Mucosa of stomach (tissue), 1 donor: Measurements from ENCODE around the gene DHX57.
"Not testable (repeated sequence)": the region's sequence is repeated elsewhere in the genome, so short reads cannot be mapped to it uniquely, and the experiment has no call there.

Experiments used
- H3K27me3 ChIP-seq: one replicate; pipeline ENCODE4 v1.7.0; 2013; ENCODE audit warnings: mild to moderate bottlenecking, low read length; ENCODE audit not compliant: control insufficient read depth, insufficient read depth
- H3K36me3 ChIP-seq: one replicate; pipeline ENCODE4 v1.7.0; 2013; ENCODE audit warnings: low read length; ENCODE audit not compliant: control insufficient read depth, insufficient read depth
- H3K4me1 ChIP-seq: one replicate; pipeline ENCODE4 v1.7.0; 2013; ENCODE audit warnings: mild to moderate bottlenecking, low read length; ENCODE audit not compliant: control insufficient read depth, insufficient read depth
- H3K4me3 ChIP-seq: one replicate; pipeline ENCODE4 v1.7.0; 2013; ENCODE audit warnings: low read length
- H3K9ac ChIP-seq: one replicate; pipeline ENCODE4 v1.7.0; 2013; ENCODE audit warnings: mild to moderate bottlenecking, low read length, moderate library complexity
- H3K9me3 ChIP-seq: one replicate; pipeline ENCODE4 v1.7.0; 2013; ENCODE audit warnings: mild to moderate bottlenecking, low read length, moderate library complexity; ENCODE audit not compliant: control insufficient read depth
- donor health status: Pancreatic carcinoma.

DHX57 gene

GRCh38 chr2:38763228-38763627 lies 112.5 kb downstream of the DHX57 start:
- no peaks in the 10 kb centered on the region for H3K9me3 ChIP-seq
- no peaks in the 10 kb centered on the region for H3K27me3 ChIP-seq
- no peaks in the 10 kb centered on the region for H3K36me3 ChIP-seq
- H3K4me1 ChIP-seq, result no peaks in the 10 kb centered on the region
- H3K9ac ChIP-seq, result no peak overlapping the region
- no peak overlapping the region for H3K4me3 ChIP-seq

DNA sequence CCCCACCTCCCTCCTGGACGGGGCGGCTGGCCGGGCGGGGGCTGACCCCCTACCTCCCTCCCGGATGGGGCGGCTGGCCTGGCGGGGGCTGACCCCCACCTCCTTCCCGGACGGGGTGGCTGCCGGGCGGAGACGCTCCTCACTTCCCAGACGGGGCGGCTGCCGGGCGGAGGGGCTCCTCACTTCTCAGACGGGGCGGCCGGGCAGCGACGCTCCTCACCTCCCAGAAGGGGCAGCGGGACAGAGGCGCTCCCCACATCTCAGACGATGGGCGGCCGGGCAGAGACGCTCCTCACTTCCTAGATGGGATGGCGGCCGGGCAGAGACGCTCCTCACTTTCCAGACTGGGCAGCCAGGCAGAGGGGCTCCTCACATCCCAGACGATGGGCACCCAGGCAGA lies 119.8 kb downstream of the DHX57 start:
- H3K4me1 ChIP-seq, H3K9me3 ChIP-seq, H3K9ac ChIP-seq, H3K4me3 ChIP-seq, H3K27me3 ChIP-seq, H3K36me3 ChIP-seq: not testable (repeated sequence)

- no peaks in the 10 kb centered on the region for H3K36me3 ChIP-seq
- H3K9me3 ChIP-seq, result no peaks in the 10 kb centered on the region
- peak overlapping the region; percentile 45 for H3K9ac ChIP-seq
- no peaks in the 10 kb centered on the region for H3K27me3 ChIP-seq
- peaks cover 5% of the 10 kb centered on the region for H3K4me1 ChIP-seq
- H3K4me3 ChIP-seq, result no peak overlapping the region
Measured at GRCh38 chr2:38754506-38754905, 121.2 kb downstream of the DHX57 start.

DNA sequence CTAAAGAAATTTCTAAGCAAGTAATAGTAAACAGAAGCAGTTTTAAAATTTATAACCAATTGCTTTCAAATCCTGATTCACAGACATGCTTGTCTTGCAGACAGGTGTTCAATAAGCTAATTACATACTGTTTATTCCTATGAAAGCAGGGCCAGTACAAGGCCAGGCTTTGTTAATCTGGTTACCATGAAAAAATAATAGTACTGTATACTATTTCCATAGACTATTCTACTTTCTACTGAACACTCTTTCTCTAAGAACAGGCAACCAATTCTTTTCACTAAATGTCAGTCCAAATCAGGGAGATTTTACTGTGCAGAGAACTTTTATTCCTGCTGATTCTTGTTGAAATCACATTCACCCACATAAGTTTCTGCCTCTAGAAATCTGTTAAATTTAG lies 121.7 kb downstream of the DHX57 start:
- Histone ChIP-seq H3K4me3 (no peak overlapping the region), H3K9ac (peak overlapping the region; percentile 45), H3K4me1 (peaks cover 5% of the 10 kb centered on the region), H3K9me3 (no peaks in the 10 kb centered on the region), H3K36me3 (no peaks in the 10 kb centered on the region), H3K27me3 (no peaks in the 10 kb centered on the region)

- Histone ChIP-seq H3K27me3 (no peaks in the 10 kb centered on the region), H3K4me1 (peaks cover 14% of the 10 kb centered on the region), H3K9me3 (no peaks in the 10 kb centered on the region), H3K36me3 (peaks cover 12% of the 10 kb centered on the region), H3K4me3 (peak overlapping the region; percentile 99), H3K9ac (peak overlapping the region; percentile 100)
Measured at GRCh38 chr2:38751596-38752410, 123.9 kb downstream of the DHX57 start.

GRCh38 chr2:38750891-38751595 lies 124.7 kb downstream of the DHX57 start, which contains the start of gene SRSF7:
Gene SRSF7 (minus strand): TSS chr2:38751361. CDS start chr2:38751256, 105 bp downstream.
- peak within 1 kb of the TSS; percentile 99 for H3K4me3 ChIP-seq
- H3K4me1 ChIP-seq, result peaks cover 16% of the 10 kb centered on the region
- no peaks in the 10 kb centered on the region for H3K27me3 ChIP-seq
- no peaks in the 10 kb centered on the region for H3K9me3 ChIP-seq
- H3K9ac ChIP-seq, result peak within 1 kb of the TSS; percentile 100
- H3K36me3 ChIP-seq, result peaks cover 12% of the 10 kb centered on the region

DNA sequence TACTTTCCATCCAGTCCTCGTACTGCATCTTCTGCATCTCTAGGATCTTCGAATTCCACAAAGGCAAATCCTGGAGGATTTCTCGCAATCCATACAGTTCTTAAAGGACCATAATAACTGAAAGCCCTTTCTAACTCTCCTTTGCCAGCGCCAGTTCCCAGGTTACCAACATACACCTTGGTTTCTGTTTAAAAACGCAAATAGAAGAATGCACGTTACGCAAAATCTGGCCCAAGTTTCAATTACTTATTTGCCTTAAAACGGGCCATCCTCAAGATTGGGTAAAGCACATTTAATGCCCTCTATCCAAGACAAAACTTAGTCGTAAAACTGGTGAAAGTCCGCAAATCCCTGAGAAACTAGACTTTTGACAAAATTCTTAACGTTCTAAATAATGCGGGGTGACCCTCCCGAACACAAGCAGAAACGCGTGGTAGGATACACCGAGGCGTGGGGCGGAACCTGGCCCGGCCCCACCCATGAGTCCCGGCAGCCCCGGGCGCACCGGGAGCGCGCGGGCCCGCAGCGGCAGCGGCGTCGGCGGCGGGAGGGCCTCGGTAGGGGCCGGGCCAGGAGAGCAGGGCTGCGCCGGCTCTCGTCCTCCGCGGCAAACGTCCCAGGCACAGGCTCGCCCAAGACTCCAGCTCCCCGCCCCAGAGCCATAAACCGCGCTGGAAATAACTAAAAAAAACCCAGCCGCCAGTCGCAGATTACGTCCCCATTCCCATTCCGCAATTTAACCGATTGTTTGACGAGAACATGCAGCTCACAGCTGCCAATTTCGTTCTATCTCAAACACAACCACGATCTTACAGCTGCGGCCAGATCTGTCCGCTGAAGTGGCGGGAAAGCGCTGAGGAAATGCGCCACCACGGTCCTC lies 125.5 kb downstream of the DHX57 start:
- H3K4me1 ChIP-seq, result peaks cover 19% of the 10 kb centered on the region
- peak overlapping the region; percentile 100 for H3K9ac ChIP-seq
- no peaks in the 10 kb centered on the region for H3K9me3 ChIP-seq

GRCh38 chr2:38748943-38749804 lies 126.6 kb downstream of the DHX57 start:
- Histone ChIP-seq H3K9me3 (no peaks in the 10 kb centered on the region), H3K4me1 (peaks cover 19% of the 10 kb centered on the region), H3K27me3 (no peaks in the 10 kb centered on the region), H3K36me3 (peaks cover 12% of the 10 kb centered on the region), H3K4me3 (peak overlapping the region; percentile 99), H3K9ac (peak overlapping the region; percentile 100)

More for the DNA sequence above, 125.5 kb downstream of the DHX57 start:
- peak overlapping the region; percentile 99 for H3K4me3 ChIP-seq
- H3K36me3 ChIP-seq, result peaks cover 12% of the 10 kb centered on the region
- H3K27me3 ChIP-seq, result no peaks in the 10 kb centered on the region

- Histone ChIP-seq H3K4me3 (no peak overlapping the region), H3K4me1 (peaks cover 19% of the 10 kb centered on the region), H3K9me3 (no peaks in the 10 kb centered on the region), H3K9ac (no peak overlapping the region), H3K27me3 (no peaks in the 10 kb centered on the region), H3K36me3 (peaks cover 12% of the 10 kb centered on the region)
Measured at GRCh38 chr2:38748391-38748790, 127.3 kb downstream of the DHX57 start.

GRCh38 chr2:38747819-38748218 lies 127.9 kb downstream of the DHX57 start:
- H3K36me3 ChIP-seq, result peaks cover 12% of the 10 kb centered on the region
- H3K4me1 ChIP-seq, result peaks cover 19% of the 10 kb centered on the region
- no peak overlapping the region for H3K9ac ChIP-seq
- no peaks in the 10 kb centered on the region for H3K27me3 ChIP-seq
- H3K4me3 ChIP-seq, result no peak overlapping the region
- no peaks in the 10 kb centered on the region for H3K9me3 ChIP-seq
